Caco-2 (cell line): ENCODE results near the gene RGS6. TPM values are rescaled to one million over a fixed set of nuclear protein-coding genes. Genes with fewer than 3 reads are reported as not detected.

Experiments used
- BruUV-seq: library from RNA; stranded (reverse); fragments of 400-500 nt; replicated peaks from 2 replicates; lab custom pipeline; 2021; lab: Mats Ljungman, UMichigan
- CTCF ChIA-PET: fragments of 300-600 bp; sonication (Branson Sonifier 250); formaldehyde crosslinking; loops from one replicate; lab custom pipeline; 2022; ENCODE audit warnings: antibody characterized with exemption; lab: Charles Lee
- POLR2A ChIA-PET: fragments of 300-600 bp; sonication (Branson Sonifier 250); formaldehyde crosslinking; loops from one replicate; lab custom pipeline; 2022; ENCODE audit warnings: antibody characterized with exemption; lab: Charles Lee
- DNase-seq, 2 experiments: peaks; one replicate each; pipeline versions ENCODE4 v3.0.0 to v3.0.0-alpha.2; 2020 to 2022
- H3K27me3 ChIP-seq: replicated peaks from 2 replicates; pipeline ENCODE4 v1.6.0; 2011; ENCODE audit warnings: low read length; ENCODE audit not compliant: control insufficient read depth, insufficient read depth
- H3K36me3 ChIP-seq: 2 replicates; pipeline ENCODE4 v1.5.1; 2011; ENCODE audit warnings: low read length; ENCODE audit not compliant: control insufficient read depth, insufficient read depth
- H3K4me1 ChIP-seq: fragments of 250-450 bp; sonication (Bioruptor Pico); 2 replicates; pipeline ENCODE4 v1.5.1; 2020; ENCODE audit warnings: mild to moderate bottlenecking
- H3K4me3 ChIP-seq: 2 replicates; pipeline ENCODE4 v1.5.1; 2011; ENCODE audit warnings: low read depth, mild to moderate bottlenecking, control low read depth, low read length
- H3K9me3 ChIP-seq: fragments of 250-450 bp; sonication (Bioruptor Pico); 2 replicates; pipeline ENCODE4 v1.5.1; 2020; ENCODE audit warnings: mild to moderate bottlenecking, moderate library complexity
- H3K27ac Mint-ChIP-seq: one replicate; pipeline ENCODE4 v1.8.0; 2022; ENCODE audit warnings: mixed read lengths; ENCODE audit not compliant: unreplicated experiment
- H3K27me3 Mint-ChIP-seq: one replicate; pipeline ENCODE4 v1.8.0; 2022; ENCODE audit warnings: mixed read lengths; ENCODE audit not compliant: insufficient read depth, unreplicated experiment
- H3K36me3 Mint-ChIP-seq: one replicate; pipeline ENCODE4 v1.8.0; 2022; ENCODE audit warnings: mild to moderate bottlenecking, mixed read lengths; ENCODE audit not compliant: insufficient read depth, unreplicated experiment
- H3K4me1 Mint-ChIP-seq: one replicate; pipeline ENCODE4 v1.8.0; 2022; ENCODE audit warnings: low read depth, mixed read lengths; ENCODE audit not compliant: unreplicated experiment
- H3K4me3 Mint-ChIP-seq: one replicate; pipeline ENCODE4 v1.8.0; 2022; ENCODE audit warnings: mild to moderate bottlenecking, moderate library complexity, mixed read lengths; ENCODE audit not compliant: unreplicated experiment
- H3K9me3 Mint-ChIP-seq: one replicate; pipeline ENCODE4 v1.8.0; 2022; ENCODE audit warnings: mixed read lengths; ENCODE audit not compliant: unreplicated experiment
- CTCF ChIP-seq, 2 experiments: fragments of 200-600 bp in 1 of 2; IDR thresholded peaks; 1 replicate in 1 of 2; 2 replicates in 1 of 2; pipeline versions ENCODE4 v1.5.1 to v1.8.0; 2011 to 2022; ENCODE audit warnings: antibody characterized with exemption in 1 of 2, control low read depth in 1 of 2, inconsistent platforms in 1 of 2, low read depth in 1 of 2, low read length in 1 of 2, mild to moderate bottlenecking in 1 of 2, moderate library complexity in 1 of 2; ENCODE audit not compliant: insufficient read depth in 1 of 2, severe bottlenecking in 1 of 2, unreplicated experiment in 1 of 2
- intact Hi-C: fragments of 100-400 bp; cut with micrococcal nuclease; formaldehyde crosslinking; loops from one replicate; pipeline ENCODE4 v1.10.0; 2022; ENCODE audit not compliant: unreplicated experiment
- total RNA-seq: library from RNA; stranded (reverse); gene quantifications from 2 replicates; pipeline ENCODE4 v1.2.3, GENCODE V29; 2022

Gene RGS6
- total RNA-seq, 1 experiment from 2014 or later = not detected

DNA sequence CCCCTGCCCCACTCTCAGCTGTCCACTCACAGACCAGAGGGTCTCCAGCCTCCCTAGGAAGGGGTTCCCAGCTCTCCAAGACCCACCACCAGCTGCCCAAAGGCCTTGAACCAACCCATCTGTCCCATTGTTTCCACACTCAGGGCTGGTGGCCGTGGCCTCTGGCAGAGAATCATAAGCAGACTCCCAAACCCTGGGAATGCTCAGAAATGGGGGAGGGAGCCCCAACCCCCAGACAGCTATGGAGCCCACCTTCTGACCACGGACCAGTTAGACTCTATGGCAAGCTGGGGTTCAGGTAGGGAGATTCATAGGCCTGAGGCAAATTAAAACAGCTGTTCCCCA lies 681.7 kb downstream of the RGS6 start:
- CTCF ChIA-PET = no interaction called here
- H3K27me3 ChIP-seq = peaks cover 2% of the 10 kb centered on the region; the same call in 1 of the 2 replicates
- Mint-ChIP-seq H3K27me3 (peaks cover 19% of the 10 kb centered on the region), H3K4me1 (no peaks in the 10 kb centered on the region), H3K36me3 (no peaks in the 10 kb centered on the region), H3K4me3 (no peak overlapping the region), H3K9me3 (no peaks in the 10 kb centered on the region), H3K27ac (no peak overlapping the region)
- intact Hi-C loops = no loop called here
- POLR2A ChIA-PET = no interaction called here
- no peak for TF ChIP-seq CTCF (IDR thresholded peaks at IDR 0.05; ENCODE audit: insufficient read depth in 1 of 2, low read depth in 1 of 2, low read length in 1 of 2, severe bottlenecking in 1 of 2, unreplicated experiment in 1 of 2)
- no TSS peak for BruUV-seq
- no peak for DNase-seq
- no peak overlapping the region for H3K4me3 ChIP-seq
- no peaks in the 10 kb centered on the region for H3K9me3 ChIP-seq
- no peaks in the 10 kb centered on the region for H3K4me1 ChIP-seq
- H3K36me3 ChIP-seq = no peaks in the 10 kb centered on the region

DNA sequence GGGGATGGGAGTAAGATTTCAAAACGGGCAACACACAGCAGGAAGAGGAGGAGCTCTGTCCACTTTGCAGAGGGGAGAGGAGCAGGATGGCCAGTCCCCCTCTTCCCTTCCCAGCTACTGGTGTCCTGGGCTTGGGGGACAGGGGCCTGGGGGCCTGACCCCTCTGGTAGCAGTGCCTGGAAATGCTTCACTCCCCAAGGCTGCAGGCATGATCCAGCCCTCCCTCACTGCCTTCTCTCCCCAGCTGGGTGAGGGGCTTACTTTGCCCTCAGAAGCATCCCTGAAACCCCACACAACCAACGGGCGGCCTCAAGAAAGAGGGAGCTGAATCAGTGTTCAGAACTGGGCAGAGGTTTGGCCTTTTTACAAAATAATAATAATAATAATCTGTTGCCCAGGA lies 682.1 kb downstream of the RGS6 start:
- peaks cover 2% of the 10 kb centered on the region; the same call in 1 of the 2 replicates for H3K27me3 ChIP-seq
- BruUV-seq = no TSS peak
- ChIA-PET POLR2A (no interaction called here), CTCF (no interaction called here)
- intact Hi-C loops = no loop called here
- Mint-ChIP-seq H3K27me3 (peaks cover 19% of the 10 kb centered on the region), H3K36me3 (no peaks in the 10 kb centered on the region), H3K27ac (no peak overlapping the region), H3K4me3 (no peak overlapping the region), H3K4me1 (no peaks in the 10 kb centered on the region), H3K9me3 (no peaks in the 10 kb centered on the region)
- H3K9me3 ChIP-seq = no peaks in the 10 kb centered on the region
- no peak for TF ChIP-seq CTCF (IDR thresholded peaks at IDR 0.05; ENCODE audit: insufficient read depth in 1 of 2, low read depth in 1 of 2, low read length in 1 of 2, severe bottlenecking in 1 of 2, unreplicated experiment in 1 of 2)
- H3K4me3 ChIP-seq = no peak overlapping the region
- no peak for DNase-seq
- no peaks in the 10 kb centered on the region for H3K4me1 ChIP-seq
- H3K36me3 ChIP-seq = no peaks in the 10 kb centered on the region

- CTCF ChIA-PET = no interaction called here
- Mint-ChIP-seq H3K36me3 (no peaks in the 10 kb centered on the region), H3K27ac (no peak overlapping the region), H3K9me3 (no peaks in the 10 kb centered on the region), H3K27me3 (peaks cover 19% of the 10 kb centered on the region), H3K4me1 (no peaks in the 10 kb centered on the region), H3K4me3 (no peak overlapping the region)
- no TSS peak for BruUV-seq
- TF ChIP-seq CTCF (IDR thresholded peaks at IDR 0.05; ENCODE audit: insufficient read depth in 1 of 2, low read depth in 1 of 2, low read length in 1 of 2, severe bottlenecking in 1 of 2, unreplicated experiment in 1 of 2) = no peak
- no peak for DNase-seq
- intact Hi-C loops = no loop called here
- H3K4me3 ChIP-seq = no peak overlapping the region
- POLR2A ChIA-PET = no interaction called here
- no peaks in the 10 kb centered on the region for H3K9me3 ChIP-seq
- H3K36me3 ChIP-seq = no peaks in the 10 kb centered on the region
- no peaks in the 10 kb centered on the region for H3K4me1 ChIP-seq
- H3K27me3 ChIP-seq = no peaks in the 10 kb centered on the region; the same call in 1 of the 2 replicates
Observed at GRCh38 chr14:72614891-72615415, 682.7 kb downstream of the RGS6 start.
